SK-N-SH (cell line): Measurements from ENCODE around the gene FGD4. TPM values are rescaled to one million over a fixed set of nuclear protein-coding genes. Genes with fewer than 3 reads are reported as not detected.

Experiments
- CTCF ChIA-PET: fragments of 300-600, 350-600 bp; formaldehyde crosslinking; extraction: SDS; loops from one replicate; lab custom pipeline; 2021; lab: Yijun Ruan, JAX
- POLR2A ChIA-PET: fragments of 350-600 bp; sonication (Branson Sonifier 250); formaldehyde crosslinking; extraction: SDS; loops from one replicate; lab custom pipeline; 2020; ENCODE audit warnings: antibody characterized with exemption, inconsistent platforms; lab: Yijun Ruan, JAX
- DNase-seq: peaks from one replicate; pipeline ENCODE4 v3.0.0; 2012
- H2AFZ ChIP-seq: fragments of 200-600 bp; sonication (generic); 2 replicates; pipeline ENCODE4 v1.8.1; 2016; ENCODE audit warnings: antibody characterized with exemption, mild to moderate bottlenecking, low read depth
- H3F3A ChIP-seq: fragments of 200-600 bp; sonication (generic); replicated peaks from 2 replicates; pipeline ENCODE3; 2016; ENCODE audit warnings: antibody characterized with exemption, mild to moderate bottlenecking; ENCODE audit not compliant: insufficient read depth
- H3K27ac ChIP-seq, 2 experiments: fragments of 200-500 bp in 1 of 2; fragments of 200-600 bp in 1 of 2; sonication (Bioruptor generic) in 1 of 2; sonication (generic), shearing (Covaris generic) in 1 of 2; 2 replicates each; pipeline versions ENCODE4 v1.5.1 to v1.6.1; 2014 to 2016; ENCODE audit warnings: low read depth in 2 of 2, inconsistent platforms in 1 of 2, low read length in 1 of 2, mild to moderate bottlenecking in 1 of 2, mixed read lengths in 1 of 2
- H3K27me3 ChIP-seq: fragments of 200-600 bp; sonication (generic), shearing (Covaris generic); 2 replicates; pipeline ENCODE4 v1.6.1; 2016; ENCODE audit warnings: mixed run types; ENCODE audit not compliant: insufficient read depth
- H3K36me3 ChIP-seq, 2 experiments: fragments of 200-500 bp in 1 of 2; fragments of 200-600 bp in 1 of 2; sonication (Bioruptor generic) in 1 of 2; sonication (generic) in 1 of 2; replicated peaks in 1 of 2; 2 replicates each; pipeline versions ENCODE3 to v1.5.1; 2014 to 2016; ENCODE audit warnings: low read length in 1 of 2, mild to moderate bottlenecking in 1 of 2; ENCODE audit not compliant: insufficient read depth in 2 of 2, control insufficient read depth in 1 of 2
- H3K4me1 ChIP-seq, 2 experiments: fragments of 200-500 bp in 1 of 2; fragments of 200-600 bp in 1 of 2; sonication (Bioruptor generic) in 1 of 2; sonication (generic), shearing (Covaris generic) in 1 of 2; 2 replicates each; pipeline versions ENCODE4 v1.5.1 to v1.6.1; 2014 to 2016; ENCODE audit warnings: low read depth in 1 of 2, low read length in 1 of 2, mixed run types in 1 of 2; ENCODE audit not compliant: insufficient read depth in 2 of 2, control insufficient read depth in 1 of 2
- H3K4me2 ChIP-seq: fragments of 200-600 bp; sonication (generic), shearing (Covaris generic); 2 replicates; pipeline ENCODE4 v1.6.1; 2017; ENCODE audit warnings: mixed run types
- H3K4me3 ChIP-seq, 2 experiments: fragments of 200-500 bp in 1 of 2; fragments of 200-600 bp in 1 of 2; sonication (Bioruptor generic) in 1 of 2; sonication (generic), shearing (Covaris generic) in 1 of 2; 2 replicates each; pipeline versions ENCODE4 v1.5.1 to v1.8.1; 2014 to 2016; ENCODE audit warnings: low read depth in 2 of 2, inconsistent platforms in 1 of 2, low read length in 1 of 2, mild to moderate bottlenecking in 1 of 2, mixed read lengths in 1 of 2, moderate library complexity in 1 of 2
- H3K79me2 ChIP-seq: fragments of 200-600 bp; sonication (generic); 2 replicates; pipeline ENCODE4 v1.8.1; 2017; ENCODE audit warnings: mild to moderate bottlenecking; ENCODE audit not compliant: insufficient read depth
- H3K9ac ChIP-seq: fragments of 200-600 bp; sonication (generic); 2 replicates; pipeline ENCODE4 v1.6.1; 2017; ENCODE audit warnings: mixed run types
- H3K9me2 ChIP-seq: fragments of 200-600 bp; sonication (generic); 2 replicates; pipeline ENCODE4 v1.6.1; 2017; ENCODE audit warnings: mixed run types
- H3K9me3 ChIP-seq: fragments of 200-600 bp; sonication (generic); 2 replicates; pipeline ENCODE4 v1.6.1; 2017; ENCODE audit warnings: mixed run types, mild to moderate bottlenecking, moderate library complexity
- H4K20me1 ChIP-seq: fragments of 200-600 bp; sonication (generic); 2 replicates; pipeline ENCODE4 v1.6.1; 2017; ENCODE audit warnings: mild to moderate bottlenecking, mixed run types; ENCODE audit not compliant: insufficient read depth
- ELF1 ChIP-seq: IDR thresholded peaks from 2 replicates; pipeline ENCODE4 v1.4.0; 2012
- EP300 ChIP-seq, 2 experiments: IDR thresholded peaks; 2 replicates each; pipeline versions ENCODE4 v1.4.0 to v1.6.1; 2012; ENCODE audit warnings: borderline replicate concordance in 1 of 2, low read depth in 1 of 2, low read length in 1 of 2
- FOXJ3 ChIP-seq: sonication (generic); formaldehyde crosslinking; IDR thresholded peaks from 2 replicates; pipeline ENCODE4 v1.5.1; 2020; ENCODE audit warnings: mild to moderate bottlenecking, missing genetic modification reagents
- FOXM1 ChIP-seq: IDR thresholded peaks from 2 replicates; pipeline ENCODE4 v1.4.0; 2012; ENCODE audit warnings: low read depth, mild to moderate bottlenecking
- GATA2 ChIP-seq: sonication (generic); formaldehyde crosslinking; IDR thresholded peaks from 2 replicates; pipeline ENCODE4 v1.5.0; 2020; ENCODE audit warnings: mild to moderate bottlenecking, missing genetic modification reagents
- JUND ChIP-seq: IDR thresholded peaks from 2 replicates; pipeline ENCODE4 v1.4.0; 2012
- MEF2A ChIP-seq: IDR thresholded peaks from 2 replicates; pipeline ENCODE4 v1.4.0; 2012; ENCODE audit warnings: low read depth, borderline replicate concordance
- MXI1 ChIP-seq: IDR thresholded peaks from 2 replicates; pipeline ENCODE4 v1.6.1; 2012; ENCODE audit warnings: mild to moderate bottlenecking, low read depth, low read length, improper control_type of control experiment
- RAD21 ChIP-seq: IDR thresholded peaks from 2 replicates; pipeline ENCODE4 v1.6.1; 2012; ENCODE audit warnings: mild to moderate bottlenecking, low read length
- RCOR1 ChIP-seq: fragments of 150-350 bp; IDR thresholded peaks from 2 replicates; pipeline ENCODE4 v1.6.1; 2017; ENCODE audit warnings: antibody characterized with exemption, low read length
- RXRA ChIP-seq: IDR thresholded peaks from 2 replicates; pipeline ENCODE4 v1.4.0; 2012; ENCODE audit warnings: low read depth, mild to moderate bottlenecking, borderline replicate concordance
- SIN3A ChIP-seq: IDR thresholded peaks from 2 replicates; pipeline ENCODE4 v1.6.1; 2012; ENCODE audit warnings: low read depth, mild to moderate bottlenecking, low read length, moderate library complexity, borderline replicate concordance
- SMC3 ChIP-seq: IDR thresholded peaks from 2 replicates; pipeline ENCODE4 v1.6.1; 2012; ENCODE audit warnings: low read depth, low read length, improper control_type of control experiment
- TEAD4 ChIP-seq: IDR thresholded peaks from 2 replicates; pipeline ENCODE4 v1.4.0; 2012; ENCODE audit warnings: mild to moderate bottlenecking, borderline replicate concordance; ENCODE audit not compliant: insufficient read depth
- YY1 ChIP-seq: IDR thresholded peaks from 2 replicates; pipeline ENCODE4 v1.4.0; 2012; ENCODE audit warnings: low read depth, mild to moderate bottlenecking
- WGBS: methylation state at CpG from one replicate; pipeline ENCODE4 v1.1.6; 2017; ENCODE audit warnings: low lambda C conversion rate; 5-methylcytosine and 5-hydroxymethylcytosine counted together
- polyA plus RNA-seq, 3 experiments: library from polyadenylated mRNA; depleted of rRNA; stranded (reverse); fragments of >200 nt; gene quantifications; 2 replicates each; pipeline ENCODE4 v1.2.3, GENCODE V29; 2012
- TF ChIP-seq, protein P1 (sequence below): fragments of 200-600 bp; sonication (generic); IDR thresholded peaks from 2 replicates; pipeline ENCODE4 v1.6.1; 2017; ENCODE audit warnings: antibody characterized with exemption, mild to moderate bottlenecking, moderate library complexity
- TF ChIP-seq, protein P2 (sequence below): IDR thresholded peaks from 2 replicates; pipeline ENCODE4 v1.4.0; 2012; ENCODE audit warnings: low read depth, borderline replicate concordance
- TF ChIP-seq, protein P3 (sequence below): fragments of 150-350 bp; IDR thresholded peaks from 2 replicates; pipeline ENCODE4 v1.6.1; 2016; ENCODE audit warnings: mild to moderate bottlenecking, low read depth, low read length
- TF ChIP-seq, protein P4 (sequence below): IDR thresholded peaks from 2 replicates; pipeline ENCODE4 v1.6.1; 2012; ENCODE audit warnings: mild to moderate bottlenecking, low read depth, low read length, moderate library complexity

FGD4 gene
- polyA plus RNA-seq, 1 of the 3 experiments (the other 2 are of a cell fraction) = 0.26 TPM

DNA sequence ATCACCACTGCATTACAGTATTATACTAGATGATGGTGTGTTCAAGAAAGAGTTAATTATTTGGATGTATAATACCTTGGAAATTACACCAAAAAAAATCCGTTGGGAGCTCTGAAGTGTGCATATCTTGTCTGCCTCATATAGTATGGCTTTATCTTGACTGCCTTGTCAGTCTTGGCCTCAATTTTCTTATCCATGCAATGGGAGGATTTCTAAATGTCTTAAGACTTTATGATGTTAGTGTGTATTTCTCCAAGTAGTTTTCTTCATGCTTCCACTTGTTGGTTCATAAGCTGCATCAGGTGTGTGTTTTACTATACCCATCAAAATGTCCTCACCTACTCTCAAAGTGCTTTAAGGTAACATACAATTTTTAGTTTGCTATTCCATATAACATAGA lies 84.6 kb downstream of the FGD4 start (continued):
- TF ChIP-seq, protein P1, sequence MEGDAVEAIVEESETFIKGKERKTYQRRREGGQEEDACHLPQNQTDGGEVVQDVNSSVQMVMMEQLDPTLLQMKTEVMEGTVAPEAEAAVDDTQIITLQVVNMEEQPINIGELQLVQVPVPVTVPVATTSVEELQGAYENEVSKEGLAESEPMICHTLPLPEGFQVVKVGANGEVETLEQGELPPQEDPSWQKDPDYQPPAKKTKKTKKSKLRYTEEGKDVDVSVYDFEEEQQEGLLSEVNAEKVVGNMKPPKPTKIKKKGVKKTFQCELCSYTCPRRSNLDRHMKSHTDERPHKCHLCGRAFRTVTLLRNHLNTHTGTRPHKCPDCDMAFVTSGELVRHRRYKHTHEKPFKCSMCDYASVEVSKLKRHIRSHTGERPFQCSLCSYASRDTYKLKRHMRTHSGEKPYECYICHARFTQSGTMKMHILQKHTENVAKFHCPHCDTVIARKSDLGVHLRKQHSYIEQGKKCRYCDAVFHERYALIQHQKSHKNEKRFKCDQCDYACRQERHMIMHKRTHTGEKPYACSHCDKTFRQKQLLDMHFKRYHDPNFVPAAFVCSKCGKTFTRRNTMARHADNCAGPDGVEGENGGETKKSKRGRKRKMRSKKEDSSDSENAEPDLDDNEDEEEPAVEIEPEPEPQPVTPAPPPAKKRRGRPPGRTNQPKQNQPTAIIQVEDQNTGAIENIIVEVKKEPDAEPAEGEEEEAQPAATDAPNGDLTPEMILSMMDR = no peak
- TF ChIP-seq MXI1 (no peak), MEF2A (no peak), FOXJ3 (CRISPR knock-in tag) (no peak), TEAD4 (no peak), GATA2 (CRISPR knock-in tag) (no peak)
- TF ChIP-seq, protein P2, sequence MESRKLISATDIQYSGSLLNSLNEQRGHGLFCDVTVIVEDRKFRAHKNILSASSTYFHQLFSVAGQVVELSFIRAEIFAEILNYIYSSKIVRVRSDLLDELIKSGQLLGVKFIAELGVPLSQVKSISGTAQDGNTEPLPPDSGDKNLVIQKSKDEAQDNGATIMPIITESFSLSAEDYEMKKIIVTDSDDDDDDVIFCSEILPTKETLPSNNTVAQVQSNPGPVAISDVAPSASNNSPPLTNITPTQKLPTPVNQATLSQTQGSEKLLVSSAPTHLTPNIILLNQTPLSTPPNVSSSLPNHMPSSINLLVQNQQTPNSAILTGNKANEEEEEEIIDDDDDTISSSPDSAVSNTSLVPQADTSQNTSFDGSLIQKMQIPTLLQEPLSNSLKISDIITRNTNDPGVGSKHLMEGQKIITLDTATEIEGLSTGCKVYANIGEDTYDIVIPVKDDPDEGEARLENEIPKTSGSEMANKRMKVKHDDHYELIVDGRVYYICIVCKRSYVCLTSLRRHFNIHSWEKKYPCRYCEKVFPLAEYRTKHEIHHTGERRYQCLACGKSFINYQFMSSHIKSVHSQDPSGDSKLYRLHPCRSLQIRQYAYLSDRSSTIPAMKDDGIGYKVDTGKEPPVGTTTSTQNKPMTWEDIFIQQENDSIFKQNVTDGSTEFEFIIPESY = no peak
- TF ChIP-seq, protein P3, sequence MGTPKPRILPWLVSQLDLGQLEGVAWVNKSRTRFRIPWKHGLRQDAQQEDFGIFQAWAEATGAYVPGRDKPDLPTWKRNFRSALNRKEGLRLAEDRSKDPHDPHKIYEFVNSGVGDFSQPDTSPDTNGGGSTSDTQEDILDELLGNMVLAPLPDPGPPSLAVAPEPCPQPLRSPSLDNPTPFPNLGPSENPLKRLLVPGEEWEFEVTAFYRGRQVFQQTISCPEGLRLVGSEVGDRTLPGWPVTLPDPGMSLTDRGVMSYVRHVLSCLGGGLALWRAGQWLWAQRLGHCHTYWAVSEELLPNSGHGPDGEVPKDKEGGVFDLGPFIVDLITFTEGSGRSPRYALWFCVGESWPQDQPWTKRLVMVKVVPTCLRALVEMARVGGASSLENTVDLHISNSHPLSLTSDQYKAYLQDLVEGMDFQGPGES = no peak

DNA sequence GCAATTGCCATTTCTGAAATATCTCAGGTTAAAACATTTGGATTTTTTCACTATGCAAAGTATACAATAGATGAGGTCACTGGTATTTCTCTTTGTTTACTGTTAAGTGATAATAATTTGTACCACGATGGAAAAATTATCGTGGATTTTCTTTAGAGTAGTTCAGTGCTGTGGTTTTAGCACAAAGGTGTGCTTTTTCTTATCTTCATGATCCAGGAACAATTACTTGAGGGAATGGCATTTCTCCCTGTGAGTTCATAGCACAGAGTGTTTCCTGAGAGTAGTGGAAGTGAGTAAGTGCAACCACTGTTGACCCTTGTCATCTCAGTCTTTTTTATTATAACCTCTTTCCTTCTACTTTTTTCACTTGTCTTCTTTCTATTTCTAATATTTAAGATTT lies 86.8 kb downstream of the FGD4 start:
- Histone ChIP-seq H3K9me3 (no peaks in the 10 kb centered on the region), H3F3A (no peaks in the 10 kb centered on the region), H2AFZ (peak overlapping the region; percentile 8; the same call in 1 of the 2 replicates), H3K4me1 (no peaks in the 10 kb centered on the region; a peak in 2 of 4 replicates), H3K9ac (no peak overlapping the region), H3K4me3 (no peak overlapping the region), H3K27ac (no peak overlapping the region), H4K20me1 (no peaks in the 10 kb centered on the region), H3K4me2 (no peak overlapping the region), H3K27me3 (no peaks in the 10 kb centered on the region), H3K36me3 (no peaks in the 10 kb centered on the region), H3K9me2 (no peaks in the 10 kb centered on the region), H3K79me2 (no peaks in the 10 kb centered on the region)
- no peak for TF ChIP-seq EP300 (IDR thresholded peaks at IDR 0.05; ENCODE audit: borderline replicate concordance in 1 of 2, low read depth in 1 of 2, low read length in 1 of 2)
- TF ChIP-seq RXRA = no peak
- TF ChIP-seq RCOR1 = no peak
- TF ChIP-seq FOXM1 = no peak
- no peak for TF ChIP-seq JUND
- TF ChIP-seq FOXJ3 (CRISPR knock-in tag) = no peak
- TF ChIP-seq SIN3A = no peak
- no peak for TF ChIP-seq ELF1
- TF ChIP-seq YY1 = no peak
- TF ChIP-seq, protein P4, sequence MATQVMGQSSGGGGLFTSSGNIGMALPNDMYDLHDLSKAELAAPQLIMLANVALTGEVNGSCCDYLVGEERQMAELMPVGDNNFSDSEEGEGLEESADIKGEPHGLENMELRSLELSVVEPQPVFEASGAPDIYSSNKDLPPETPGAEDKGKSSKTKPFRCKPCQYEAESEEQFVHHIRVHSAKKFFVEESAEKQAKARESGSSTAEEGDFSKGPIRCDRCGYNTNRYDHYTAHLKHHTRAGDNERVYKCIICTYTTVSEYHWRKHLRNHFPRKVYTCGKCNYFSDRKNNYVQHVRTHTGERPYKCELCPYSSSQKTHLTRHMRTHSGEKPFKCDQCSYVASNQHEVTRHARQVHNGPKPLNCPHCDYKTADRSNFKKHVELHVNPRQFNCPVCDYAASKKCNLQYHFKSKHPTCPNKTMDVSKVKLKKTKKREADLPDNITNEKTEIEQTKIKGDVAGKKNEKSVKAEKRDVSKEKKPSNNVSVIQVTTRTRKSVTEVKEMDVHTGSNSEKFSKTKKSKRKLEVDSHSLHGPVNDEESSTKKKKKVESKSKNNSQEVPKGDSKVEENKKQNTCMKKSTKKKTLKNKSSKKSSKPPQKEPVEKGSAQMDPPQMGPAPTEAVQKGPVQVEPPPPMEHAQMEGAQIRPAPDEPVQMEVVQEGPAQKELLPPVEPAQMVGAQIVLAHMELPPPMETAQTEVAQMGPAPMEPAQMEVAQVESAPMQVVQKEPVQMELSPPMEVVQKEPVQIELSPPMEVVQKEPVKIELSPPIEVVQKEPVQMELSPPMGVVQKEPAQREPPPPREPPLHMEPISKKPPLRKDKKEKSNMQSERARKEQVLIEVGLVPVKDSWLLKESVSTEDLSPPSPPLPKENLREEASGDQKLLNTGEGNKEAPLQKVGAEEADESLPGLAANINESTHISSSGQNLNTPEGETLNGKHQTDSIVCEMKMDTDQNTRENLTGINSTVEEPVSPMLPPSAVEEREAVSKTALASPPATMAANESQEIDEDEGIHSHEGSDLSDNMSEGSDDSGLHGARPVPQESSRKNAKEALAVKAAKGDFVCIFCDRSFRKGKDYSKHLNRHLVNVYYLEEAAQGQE = no peak
- TF ChIP-seq, protein P2 = no peak
- TF ChIP-seq MXI1 = no peak
- TF ChIP-seq SMC3 = no peak
- no peak for TF ChIP-seq RAD21
- no peak for DNase-seq
- 56% methylated on average over 2 of the region's 2 CpGs for WGBS
- POLR2A ChIA-PET = no interaction called here
- CTCF ChIA-PET = no interaction called here
